Activated CD4-positive, CD25-positive, alpha-beta regulatory T cell treated with anti-CD3 and anti-CD28 coated beads, Interleukin-2, amount 50 U/mL, for 16 hours (primary cell): ENCODE results near the gene ACVR1B.

Source experiments
- DNase-seq: peaks from one replicate; pipeline ENCODE4 v3.0.0-alpha.2; 2020; ENCODE audit warnings: low read depth, low spot score

The ACVR1B gene

GRCh38 chr12:51942501-51943000 lies 8.9 kb upstream of the ACVR1B start:
- no peak for DNase-seq

- DNase-seq: no peak
Measured at GRCh38 chr12:51943346-51943745, 8.2 kb upstream of the ACVR1B start.

GRCh38 chr12:51944608-51945233 lies 6.8 kb upstream of the ACVR1B start:
- no peak for DNase-seq

- no peak for DNase-seq
Measured at GRCh38 chr12:51947246-51947996, 4.1 kb upstream of the ACVR1B start.

GRCh38 chr12:51948066-51948465 lies 3.4 kb upstream of the ACVR1B start:
- no peak for DNase-seq

- no peak for DNase-seq
Measured at GRCh38 chr12:51949342-51950030, 2.0 kb upstream of the ACVR1B start.

- no peak for DNase-seq
Measured at GRCh38 chr12:51950682-51951198, 759 bp upstream of the ACVR1B start.

GRCh38 chr12:51951843-51952722 lies 584 bp downstream of the ACVR1B start:
- no peak for DNase-seq

GRCh38 chr12:51953089-51953488 lies 1.6 kb downstream of the ACVR1B start:
- DNase-seq: no peak

- DNase-seq: no peak
Measured at GRCh38 chr12:51953864-51954263, 2.4 kb downstream of the ACVR1B start.

GRCh38 chr12:51954561-51955361 lies 3.3 kb downstream of the ACVR1B start:
- no peak for DNase-seq

GRCh38 chr12:51955702-51956101 lies 4.2 kb downstream of the ACVR1B start:
- DNase-seq: no peak

GRCh38 chr12:51958542-51958941 lies 7.0 kb downstream of the ACVR1B start:
- no peak for DNase-seq

- DNase-seq: no peak
Measured at GRCh38 chr12:51959211-51959610, 7.7 kb downstream of the ACVR1B start.

GRCh38 chr12:51959921-51960320 lies 8.4 kb downstream of the ACVR1B start:
- DNase-seq: no peak

GRCh38 chr12:51960488-51960887 lies 9.0 kb downstream of the ACVR1B start:
- DNase-seq: no peak

- DNase-seq: no peak
Measured at GRCh38 chr12:51960890-51961289, 9.4 kb downstream of the ACVR1B start.

GRCh38 chr12:51961834-51962233 lies 10.3 kb downstream of the ACVR1B start:
- no peak for DNase-seq

GRCh38 chr12:51962737-51963136 lies 11.2 kb downstream of the ACVR1B start:
- no peak for DNase-seq

GRCh38 chr12:51963477-51963876 lies 12.0 kb downstream of the ACVR1B start:
- no peak for DNase-seq

- no peak for DNase-seq
Measured at GRCh38 chr12:51969643-51970042, 18.1 kb downstream of the ACVR1B start.
